Skin epidermis (tissue), 12 donors: ENCODE measurements around the gene PAXX.

Source experiments
- H3K27ac ChIP-seq, 21 experiments: fragments of 200-600 bp; sonication (generic) in 11 of 21; one replicate each; pipeline ENCODE4 v1.5.0; 2020; ENCODE audit warnings: mild to moderate bottlenecking in 3 of 21, inconsistent platforms in 2 of 21, moderate library complexity in 2 of 21
- H3K4me3 ChIP-seq, 7 experiments: fragments of 200-600 bp; sonication (generic) in 2 of 7; one replicate each; pipeline ENCODE4 v1.5.0; 2020; ENCODE audit warnings: inconsistent platforms in 2 of 7, mild to moderate bottlenecking in 2 of 7, moderate library complexity in 1 of 7

Gene PAXX

DNA sequence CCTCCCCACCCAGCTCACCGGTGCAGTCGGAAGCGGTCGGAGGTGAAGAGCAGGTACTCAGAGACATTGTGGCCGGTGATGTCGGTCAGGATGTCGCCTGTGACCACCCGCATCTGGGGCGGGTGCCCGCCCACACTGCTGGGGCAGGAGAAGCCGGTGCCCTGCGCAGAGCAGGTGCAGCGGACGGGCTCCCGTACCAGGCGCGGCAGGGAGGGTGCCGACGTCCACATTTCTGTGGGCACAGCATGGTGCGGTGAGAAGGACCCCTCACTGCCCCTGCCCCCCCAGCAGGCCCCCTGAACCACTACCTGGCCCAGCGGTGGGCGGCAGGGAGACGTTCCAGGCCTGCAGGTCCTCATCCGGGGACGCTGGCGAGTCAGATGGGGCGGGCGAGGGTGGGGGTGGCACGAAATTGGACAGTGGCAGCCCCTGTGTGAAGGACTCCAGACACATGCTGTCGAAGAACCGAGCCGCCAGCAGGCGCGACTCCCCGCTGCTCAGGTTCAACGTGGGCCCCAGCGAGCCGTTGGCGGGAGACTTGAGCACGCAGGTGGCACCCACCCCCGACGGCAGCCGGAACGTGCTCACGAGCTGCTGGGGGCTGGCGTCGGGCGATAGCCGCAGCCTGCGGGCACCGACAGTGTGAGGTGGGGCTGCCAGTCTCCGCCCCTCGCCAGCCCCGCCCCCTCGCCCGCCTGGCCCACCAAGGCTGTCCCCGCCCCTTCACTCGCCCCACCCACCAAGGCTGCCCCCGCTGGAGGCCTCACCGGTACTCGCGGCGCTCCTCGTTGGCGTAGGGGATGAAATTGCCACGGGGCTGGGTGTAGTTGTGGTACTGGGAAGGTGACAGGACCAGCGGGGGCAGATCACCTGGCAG is 20.7 kb downstream of the PAXX start:
- no peak overlapping the region for H3K27ac ChIP-seq
- H3K4me3 ChIP-seq, result no peak overlapping the region

DNA sequence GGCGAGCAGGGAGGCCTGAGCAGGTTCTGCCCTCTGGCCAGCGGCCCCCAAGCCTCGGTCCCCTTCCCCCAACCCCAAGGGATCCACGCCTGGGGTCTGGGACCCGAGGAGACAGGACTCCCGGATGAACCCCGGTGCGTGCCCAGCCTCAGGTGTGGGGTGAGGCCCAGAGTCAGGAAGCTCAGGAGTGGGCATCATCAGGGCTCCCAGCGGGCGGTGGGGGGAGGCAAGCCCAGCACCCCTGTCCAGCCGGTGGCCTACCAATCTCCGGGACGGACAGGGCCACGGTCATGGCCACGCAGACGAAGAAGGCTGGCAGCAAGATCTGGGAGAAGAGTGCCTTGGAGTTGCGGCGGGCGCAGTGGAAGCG is 21.3 kb downstream of the PAXX start:
- Histone ChIP-seq H3K4me3 (no peak overlapping the region), H3K27ac (no peak overlapping the region)

DNA sequence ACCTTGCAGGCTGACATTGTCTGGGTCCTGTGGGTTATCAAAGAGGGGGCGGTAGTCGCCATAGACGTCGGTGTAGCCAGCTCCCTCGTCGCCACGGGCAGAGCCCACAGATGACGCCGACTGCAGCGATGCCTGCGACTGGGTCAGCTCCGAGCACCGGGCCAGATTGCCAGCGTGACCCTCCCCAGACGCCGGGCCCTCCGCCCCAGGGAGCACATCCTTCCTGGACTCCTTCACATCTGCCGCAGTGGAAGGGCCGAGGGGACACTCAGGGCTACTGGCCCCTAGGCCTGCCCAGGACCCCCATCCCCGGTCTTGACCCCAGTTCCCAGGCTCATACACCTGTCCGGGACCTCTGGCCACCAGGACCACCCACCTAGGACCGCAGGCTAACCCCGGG is 21.9 kb downstream of the PAXX start:
- H3K27ac ChIP-seq, result no peak overlapping the region
- H3K4me3 ChIP-seq, result no peak overlapping the region

DNA sequence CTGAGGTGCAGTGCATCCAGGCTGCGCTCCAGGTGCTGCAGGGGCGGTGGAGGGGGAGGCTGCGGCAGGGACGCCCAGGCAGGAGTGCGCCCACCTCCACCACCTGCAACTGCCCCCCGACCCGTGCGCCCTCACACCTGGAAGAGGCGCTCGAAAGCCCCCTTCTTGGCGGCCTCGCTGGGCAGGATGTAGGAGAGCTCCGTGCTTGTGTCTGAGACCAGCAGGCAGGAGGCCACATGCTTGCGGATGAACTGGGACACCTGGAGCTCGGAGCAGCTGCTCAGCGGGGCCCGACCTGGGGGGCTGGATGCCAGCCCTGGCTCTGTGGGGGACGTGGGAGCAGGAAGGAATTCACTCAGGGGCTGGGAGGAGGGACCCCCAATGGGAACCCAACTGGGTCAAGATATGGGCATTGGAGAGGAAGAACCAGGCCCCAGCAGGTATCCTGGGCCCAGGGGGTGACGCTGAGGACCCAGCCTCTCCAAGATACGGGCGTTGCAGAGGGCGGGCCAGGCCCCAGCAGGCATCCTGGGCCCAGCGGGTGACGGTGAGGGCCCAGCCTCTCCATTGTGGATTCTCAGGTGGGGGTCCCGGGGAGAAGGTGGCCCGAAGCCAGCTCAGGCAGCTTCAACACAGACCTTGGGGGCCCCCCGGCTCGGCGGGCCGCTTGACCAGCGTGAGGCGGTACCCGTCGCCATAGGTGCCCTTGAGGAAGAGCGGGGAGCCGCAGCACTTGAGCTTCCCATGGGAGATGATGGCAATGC is 22.7 kb downstream of the PAXX start:
- Histone ChIP-seq H3K27ac (no peak overlapping the region), H3K4me3 (no peak overlapping the region)

DNA sequence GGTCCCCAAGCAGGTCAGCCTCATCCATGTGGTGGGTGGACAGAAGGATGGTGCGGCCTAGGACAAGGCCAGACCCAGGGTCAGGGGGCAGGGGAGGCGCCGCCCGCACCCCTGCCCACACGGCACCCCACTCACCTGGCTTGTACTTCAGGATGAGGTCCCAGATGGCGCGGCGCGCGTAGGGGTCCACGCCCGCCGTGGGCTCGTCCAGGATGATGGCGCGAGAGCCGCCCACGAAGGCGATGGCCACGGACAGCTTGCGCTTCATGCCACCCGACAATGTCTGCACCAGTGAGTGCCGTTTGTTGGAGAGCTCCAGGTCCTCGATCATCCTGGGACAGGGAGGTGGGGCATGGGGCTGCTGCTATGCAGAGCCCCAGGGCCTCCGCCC is 23.3 kb downstream of the PAXX start:
- no peak overlapping the region for H3K4me3 ChIP-seq
- no peak overlapping the region for H3K27ac ChIP-seq

DNA sequence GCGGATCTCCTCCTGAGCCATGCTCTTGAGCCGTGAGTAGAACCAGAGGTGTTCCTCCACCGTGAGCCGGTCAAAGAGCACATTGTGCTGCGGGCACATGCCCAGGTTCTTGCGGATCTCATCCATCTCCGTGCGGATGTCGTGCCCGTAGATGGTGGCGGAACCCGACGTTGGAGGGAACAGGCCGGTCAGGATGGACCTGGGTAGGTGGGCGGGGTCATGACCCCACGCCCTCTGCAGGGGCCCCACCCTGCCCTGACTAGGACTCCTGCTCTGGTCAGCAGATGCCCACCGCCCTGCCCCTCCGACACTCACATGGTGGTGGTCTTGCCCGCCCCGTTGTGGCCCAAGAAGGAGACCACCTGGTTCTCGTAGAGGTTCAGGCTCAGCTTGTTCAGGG is 23.8 kb downstream of the PAXX start:
- H3K4me3 ChIP-seq, result no peak overlapping the region
- no peak overlapping the region for H3K27ac ChIP-seq

DNA sequence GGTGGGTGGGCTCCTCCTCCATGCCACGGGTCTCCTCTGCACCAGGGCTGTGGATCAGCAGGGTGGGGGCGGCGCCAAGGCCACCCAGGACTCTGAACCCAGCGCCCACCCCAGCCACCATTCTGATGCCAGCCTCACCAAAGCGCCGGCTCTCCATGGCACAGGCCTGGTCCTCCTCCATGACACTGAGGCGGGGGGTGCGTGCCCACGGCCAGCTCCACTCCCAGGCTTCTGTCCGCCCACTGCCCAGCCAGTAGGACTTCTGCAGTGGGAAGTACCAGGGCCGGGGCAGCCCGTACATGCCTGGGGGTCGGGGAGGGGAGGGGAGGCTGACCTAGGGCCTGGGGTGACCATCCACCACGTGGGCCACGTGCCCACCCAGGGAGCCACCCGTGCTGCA is 24.2 kb downstream of the PAXX start:
- Histone ChIP-seq H3K27ac (no peak overlapping the region), H3K4me3 (no peak overlapping the region)

DNA sequence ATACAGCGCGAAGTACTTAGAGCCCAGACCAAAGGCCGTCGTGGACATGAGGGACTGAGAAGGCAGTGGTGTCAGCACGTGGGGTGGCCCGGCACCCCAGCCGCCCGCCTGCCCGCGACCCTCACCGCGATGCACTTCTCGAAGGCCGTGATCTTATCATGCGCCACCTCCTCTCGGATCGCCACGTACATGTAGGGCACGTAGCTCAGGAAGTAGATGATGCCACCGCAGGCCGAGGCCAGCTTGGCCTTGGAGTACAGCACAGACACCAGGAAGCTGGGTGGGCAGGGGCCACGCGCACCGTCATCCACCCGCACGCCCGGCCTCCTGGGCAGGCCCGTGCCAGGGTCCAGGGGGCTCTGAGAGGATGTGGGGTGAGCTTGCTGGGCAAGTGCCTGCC is 24.8 kb downstream of the PAXX start:
- Histone ChIP-seq H3K4me3 (no peak overlapping the region), H3K27ac (no peak overlapping the region)

DNA sequence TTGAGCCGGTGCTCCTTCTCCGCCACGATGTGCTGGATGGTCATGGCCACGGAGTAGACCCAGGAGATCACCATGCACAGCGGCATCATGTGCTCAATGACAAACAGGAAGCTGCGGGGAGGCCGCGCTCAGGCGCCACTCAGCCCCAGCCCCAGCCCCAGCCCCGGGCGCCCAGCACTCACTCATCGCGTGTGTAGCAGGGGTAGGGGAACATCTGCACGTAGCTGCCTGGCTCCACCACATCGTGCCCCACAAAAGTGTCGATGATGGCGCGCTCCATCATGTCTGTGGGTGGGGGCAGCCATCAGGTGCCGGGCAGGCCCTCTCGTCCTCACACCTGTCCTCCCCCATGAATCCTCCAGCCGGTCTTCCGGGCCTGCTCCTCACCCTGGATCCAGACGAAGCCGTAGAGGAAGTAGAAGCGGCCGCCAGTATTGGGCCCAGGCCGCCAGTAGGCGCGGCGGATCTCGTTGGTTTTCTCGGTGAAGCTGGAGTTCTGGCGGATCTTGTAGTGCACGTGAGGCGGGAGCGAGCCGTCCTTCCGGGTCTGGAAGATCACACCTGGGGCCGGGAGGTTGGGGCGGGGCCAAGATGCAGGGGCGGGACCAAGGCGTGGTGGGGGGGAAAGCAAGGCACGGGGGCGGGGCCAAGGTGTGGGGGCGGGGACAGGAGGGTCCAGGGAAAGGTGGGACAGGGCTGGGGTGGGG is 25.7 kb downstream of the PAXX start:
- Histone ChIP-seq H3K4me3 (no peak overlapping the region), H3K27ac (no peak overlapping the region)

DNA sequence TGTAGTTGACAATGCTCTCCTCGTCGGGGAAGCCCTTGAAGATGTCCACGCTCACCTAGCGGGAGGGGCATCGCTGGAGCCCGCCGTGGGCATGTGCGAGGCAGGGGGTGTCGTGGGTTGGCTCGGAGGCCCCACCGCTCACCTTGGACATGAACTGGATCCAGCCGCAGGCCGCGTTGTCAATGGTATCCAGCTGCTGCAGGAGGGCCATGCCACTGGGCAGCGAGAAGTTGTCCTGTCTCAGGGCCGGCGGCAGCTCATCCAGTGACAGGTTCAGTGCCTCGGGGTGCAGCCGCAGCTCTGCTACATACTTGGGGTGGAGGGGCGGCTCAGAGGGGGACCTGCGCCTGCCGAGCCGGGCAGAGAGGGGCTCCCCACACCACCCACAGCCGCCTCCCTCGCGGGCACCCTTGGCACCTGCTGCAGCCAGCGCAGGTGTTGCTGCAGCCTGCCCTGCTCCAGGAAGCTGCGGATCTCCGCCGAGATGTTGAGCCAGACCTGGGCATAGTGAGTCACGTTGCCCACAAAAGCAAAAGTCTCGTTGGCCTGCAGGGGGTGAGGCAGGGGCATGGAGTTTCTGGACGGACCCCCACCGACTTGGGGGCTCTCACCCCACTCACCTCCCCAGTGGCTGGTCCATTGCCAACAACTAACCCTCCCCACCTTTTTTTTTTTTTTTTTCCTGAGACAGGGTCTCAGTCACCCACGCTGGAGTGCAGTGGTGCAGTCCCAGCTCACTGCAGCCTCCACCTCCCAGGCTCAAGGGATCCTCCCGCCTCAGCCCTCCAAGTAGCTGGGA is 26.7 kb downstream of the PAXX start:
- Histone ChIP-seq H3K4me3 (no peak overlapping the region), H3K27ac (no peak overlapping the region)

DNA sequence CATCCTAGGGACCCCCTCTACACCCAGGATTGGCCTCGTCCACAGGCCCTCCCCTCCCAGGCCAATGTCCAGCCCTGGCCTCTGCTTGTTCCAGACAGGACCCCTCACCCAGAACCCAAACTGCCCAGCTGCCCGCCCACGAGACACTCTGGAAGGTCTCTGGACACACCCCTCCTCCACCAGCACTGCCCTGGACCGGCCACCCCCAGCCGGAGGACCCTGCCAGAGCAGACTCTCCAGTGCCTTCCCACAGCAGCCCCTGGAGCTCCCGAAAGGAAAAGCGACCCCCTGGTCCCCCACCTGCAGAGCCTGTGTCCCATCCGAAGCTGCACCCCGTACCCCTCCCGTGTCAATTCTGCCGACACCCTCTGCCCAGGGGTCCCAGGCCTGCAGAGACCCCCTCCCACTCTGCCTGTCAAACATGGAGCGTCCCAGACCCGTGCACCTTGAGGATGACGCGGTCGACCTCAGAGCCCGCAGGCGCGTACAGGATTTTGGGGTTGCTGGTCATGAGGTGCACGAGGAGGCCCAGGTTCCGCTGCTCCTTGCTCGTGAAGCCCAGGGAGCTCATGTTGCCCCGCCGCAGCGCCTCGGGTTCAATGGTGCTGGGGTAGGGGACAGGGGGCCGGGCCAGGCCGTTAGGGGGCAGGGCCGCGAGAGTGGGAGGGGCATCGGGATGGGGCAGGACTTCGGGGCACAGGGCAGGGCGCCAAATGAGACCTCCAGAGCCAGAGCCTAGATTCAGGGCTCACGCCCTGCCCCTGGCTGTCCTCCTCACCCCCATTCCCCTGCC is 27.9 kb downstream of the PAXX start:
- no peak overlapping the region for H3K4me3 ChIP-seq
- H3K27ac ChIP-seq, result no peak overlapping the region

DNA sequence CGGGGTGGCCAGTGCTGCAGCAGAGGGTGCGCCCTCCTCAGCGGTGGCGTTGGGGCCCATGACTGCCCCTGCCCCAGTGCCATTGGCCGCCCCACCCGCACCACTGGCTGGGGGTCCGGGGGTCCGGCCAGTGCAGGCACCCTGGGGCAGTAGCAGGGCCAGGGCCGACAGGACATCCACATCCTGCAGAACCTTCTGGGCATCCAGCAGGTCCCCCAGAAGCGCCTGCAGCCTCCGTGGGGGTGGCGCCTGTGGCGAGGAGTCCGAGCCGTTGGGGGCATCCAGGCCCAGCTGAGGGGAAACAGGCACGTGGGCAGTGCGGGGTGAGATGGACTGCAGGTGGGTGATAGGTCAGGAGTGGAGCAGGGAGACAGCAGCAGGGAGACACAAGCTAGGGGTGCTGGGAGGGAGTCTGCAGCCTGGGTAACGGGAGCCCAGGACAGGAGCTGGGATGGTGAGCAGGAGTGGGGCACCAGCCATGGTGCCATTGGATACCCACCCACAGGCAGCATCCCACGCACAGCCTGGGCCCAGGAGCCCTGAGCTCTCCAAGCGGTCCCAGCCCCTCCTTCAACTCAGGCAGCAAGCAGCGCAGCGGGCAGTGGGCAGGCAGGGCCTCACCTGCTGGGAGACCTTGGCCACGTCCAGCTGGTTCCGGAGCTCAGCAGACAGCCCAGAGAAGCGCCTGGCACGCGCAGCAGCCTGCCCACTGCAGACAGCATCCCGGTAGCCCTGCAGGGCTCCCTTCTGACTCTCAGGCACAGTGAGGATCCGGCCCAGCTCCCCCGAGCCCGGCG is 28.7 kb downstream of the PAXX start:
- Histone ChIP-seq H3K27ac (no peak overlapping the region), H3K4me3 (no peak overlapping the region)

DNA sequence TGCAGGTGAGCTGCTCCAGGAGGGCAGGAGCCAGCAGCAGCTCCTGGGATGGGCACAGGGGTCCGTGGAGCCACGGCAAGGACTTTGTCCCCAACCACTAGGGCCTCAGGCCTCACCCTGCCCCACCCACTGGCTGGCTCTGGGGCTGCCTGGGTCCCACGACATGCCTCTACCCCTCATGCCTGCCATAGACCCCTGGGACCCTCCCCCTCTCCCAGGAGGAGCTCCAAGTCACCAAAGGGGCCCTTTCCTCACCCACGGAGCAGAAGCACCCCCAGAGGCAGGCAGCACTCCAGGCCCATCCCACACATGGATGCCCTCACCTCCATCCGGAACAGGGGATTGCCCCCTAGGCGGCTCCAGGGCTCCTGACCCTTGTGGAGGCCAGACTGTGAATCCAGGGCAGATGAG is 29.4 kb downstream of the PAXX start:
- H3K27ac ChIP-seq, result no peak overlapping the region

DNA sequence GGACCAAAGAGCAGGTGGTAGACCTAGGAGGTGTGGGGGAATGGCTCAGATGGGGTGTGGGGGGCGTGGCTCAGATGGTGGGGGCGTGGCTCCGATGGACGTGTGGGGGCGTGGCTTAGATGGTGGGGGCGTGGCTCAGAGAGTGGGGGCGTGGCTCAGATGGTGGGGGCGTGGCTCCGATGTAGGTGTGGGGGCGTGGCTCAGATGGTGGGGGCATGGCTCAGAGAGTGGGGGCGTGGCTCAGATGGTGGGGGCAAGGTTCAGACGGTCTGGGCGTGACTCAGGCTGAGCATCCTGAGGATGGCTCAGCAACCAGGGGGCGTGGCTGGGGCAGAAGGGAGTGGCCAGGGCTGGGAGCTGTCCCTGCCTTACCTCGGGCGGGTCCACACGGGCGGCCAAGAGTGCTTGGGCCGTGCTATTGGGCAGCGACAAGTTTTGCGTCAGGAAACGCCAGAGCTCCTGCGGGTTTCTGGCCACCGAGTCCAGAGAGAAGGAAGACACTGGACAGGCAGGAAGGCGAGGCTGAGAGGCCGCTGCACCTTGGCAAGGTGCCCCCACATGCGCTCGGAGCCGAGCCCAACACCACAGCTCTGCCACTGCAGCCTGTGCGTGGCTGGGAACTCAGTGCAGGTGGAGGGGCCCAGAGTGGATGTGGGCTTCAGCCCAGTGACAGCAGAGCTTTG is 29.9 kb downstream of the PAXX start:
- no peak overlapping the region for H3K4me3 ChIP-seq
- no peak overlapping the region for H3K27ac ChIP-seq

More for the DNA sequence above, 29.4 kb downstream of the PAXX start:
- H3K4me3 ChIP-seq, result no peak overlapping the region

DNA sequence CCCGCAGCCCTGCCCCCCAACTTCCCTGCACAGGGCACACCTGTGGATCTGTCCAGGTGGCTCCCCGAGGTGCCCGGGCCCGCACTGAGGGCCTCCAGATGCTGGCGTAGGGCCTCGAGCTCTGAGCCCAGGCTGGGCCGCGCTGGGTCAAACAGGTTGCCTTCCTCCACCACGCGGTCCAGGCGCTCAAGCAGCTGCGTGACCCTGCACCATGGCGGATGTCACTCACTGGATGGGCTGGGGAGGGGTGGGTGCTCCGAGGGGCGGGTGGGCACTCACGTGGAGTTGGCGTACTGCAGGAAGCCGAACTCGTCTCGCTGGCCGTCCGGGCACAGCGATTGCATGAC is 30.4 kb downstream of the PAXX start:
- no peak overlapping the region for H3K27ac ChIP-seq
- no peak overlapping the region for H3K4me3 ChIP-seq

DNA sequence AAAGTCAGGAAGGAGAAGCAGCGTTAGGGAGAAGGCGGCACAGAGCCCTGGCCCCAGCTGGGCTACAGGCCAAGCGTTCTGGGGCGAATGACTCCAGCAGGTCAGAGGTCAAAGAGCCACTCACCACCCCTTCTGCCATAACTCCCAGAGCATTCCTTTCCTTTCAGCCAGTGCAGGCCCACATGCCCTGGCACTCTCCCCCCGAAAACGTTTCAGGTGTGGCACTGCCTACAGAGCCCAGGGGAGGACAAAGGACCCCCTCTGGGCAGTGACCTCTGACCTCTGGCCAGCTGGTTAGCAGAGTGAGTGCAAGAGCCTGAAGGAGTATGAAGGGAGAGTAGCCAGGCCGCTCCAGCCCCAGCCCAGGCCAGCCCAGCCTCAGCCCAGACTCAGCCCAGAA is 30.9 kb downstream of the PAXX start:
- Histone ChIP-seq H3K27ac (no peak overlapping the region), H3K4me3 (no peak overlapping the region)

DNA sequence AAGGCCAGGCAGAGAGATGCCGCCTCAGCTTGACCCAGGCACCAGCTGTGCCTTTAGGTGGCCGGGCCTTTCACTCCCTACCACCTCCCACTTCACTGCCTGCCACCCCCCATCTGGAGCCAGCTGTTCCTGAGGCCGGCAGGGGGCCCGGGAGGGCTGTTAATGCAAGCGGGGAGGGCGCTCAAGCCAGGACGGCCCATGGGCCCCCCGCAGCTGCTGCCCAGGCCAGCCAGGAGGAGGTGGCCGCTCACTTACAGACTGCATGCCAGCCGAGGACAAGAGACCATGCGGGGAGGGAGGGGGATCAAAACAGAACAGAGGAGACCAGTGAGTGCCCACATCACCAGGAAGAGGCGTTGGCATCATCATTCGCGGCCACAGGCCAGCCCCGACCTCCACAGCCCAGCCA is 31.4 kb downstream of the PAXX start:
- Histone ChIP-seq H3K4me3 (no peak overlapping the region), H3K27ac (no peak overlapping the region)

DNA sequence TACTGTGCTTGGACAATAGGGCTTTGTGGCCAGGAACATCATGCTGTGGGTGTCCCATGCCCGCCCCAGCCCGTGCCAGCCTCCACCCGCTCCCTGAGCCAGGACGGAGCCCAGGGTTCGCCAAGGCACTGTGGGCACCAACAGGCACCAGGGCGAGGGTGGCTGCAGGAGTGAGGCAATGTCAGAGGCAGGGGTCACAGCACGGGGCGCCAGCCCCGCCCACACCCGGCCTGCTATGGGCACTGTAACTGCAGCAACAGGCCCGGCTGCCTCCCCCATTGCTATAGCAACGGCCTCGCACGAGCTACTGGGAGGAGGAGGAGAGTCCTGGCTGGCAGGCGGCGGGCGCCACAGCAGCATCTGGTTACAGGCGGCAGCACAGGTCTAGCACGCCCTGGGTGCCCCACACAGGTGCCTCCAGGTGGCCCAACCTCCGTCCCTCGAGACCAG is 33.3 kb downstream of the PAXX start:
- Histone ChIP-seq H3K27ac (peak overlapping the region in 3 of 21 experiments; percentile 6 to 31 (median 12)), H3K4me3 (no peak overlapping the region)
